Nephron progenitor cell (in vitro differentiated cells): ENCODE results near the gene ZXDC.

Experiments used
- DNase-seq: peaks from one replicate; pipeline ENCODE4 v3.0.0; 2021
- H3K27ac Mint-ChIP-seq: 2 replicates; pipeline ENCODE4 v1.8.0; 2021; ENCODE audit warnings: mild to moderate bottlenecking, moderate library complexity, mixed read lengths
- H3K27me3 Mint-ChIP-seq: 2 replicates; pipeline ENCODE4 v1.8.0; 2021; ENCODE audit warnings: mild to moderate bottlenecking, low read depth, mixed read lengths; ENCODE audit not compliant: poor library complexity
- H3K36me3 Mint-ChIP-seq: 2 replicates; pipeline ENCODE4 v1.8.0; 2021; ENCODE audit warnings: low read depth, mixed read lengths
- H3K4me1 Mint-ChIP-seq: 2 replicates; pipeline ENCODE4 v1.8.0; 2021; ENCODE audit warnings: mixed read lengths
- H3K4me3 Mint-ChIP-seq: 2 replicates; pipeline ENCODE4 v1.8.0; 2021; ENCODE audit warnings: mild to moderate bottlenecking, moderate library complexity, mixed read lengths
- H3K9me3 Mint-ChIP-seq: 2 replicates; pipeline ENCODE4 v1.8.0; 2021; ENCODE audit warnings: mild to moderate bottlenecking, moderate library complexity, mixed read lengths
- CTCF ChIP-seq: fragments of 200-600 bp; sonication (generic); IDR thresholded peaks from 2 replicates; pipeline ENCODE4 v1.5.0; 2021; ENCODE audit warnings: antibody characterized with exemption

The ZXDC gene

GRCh38 chr3:126517291-126517951 lies 41.7 kb upstream of the ZXDC start, which contains the start of gene UROC1:
Gene UROC1 (minus strand): TSS chr3:126517773. CDS start chr3:126517719, 54 bp downstream.
- Mint-ChIP-seq H3K27me3 (peaks cover 18% of the 10 kb centered on the region), H3K4me1 (peaks cover 7% of the 10 kb centered on the region), H3K4me3 (no peak within 1 kb of the TSS), H3K36me3 (no peaks in the 10 kb centered on the region), H3K27ac (no peak within 1 kb of the TSS), H3K9me3 (no peaks in the 10 kb centered on the region)
- no peak for TF ChIP-seq CTCF
- DNase-seq: no peak

- peaks cover 7% of the 10 kb centered on the region for H3K4me1 Mint-ChIP-seq
- DNase-seq: no peak
- TF ChIP-seq CTCF: no peak
- H3K27ac Mint-ChIP-seq: no peak overlapping the region
- no peak overlapping the region for H3K4me3 Mint-ChIP-seq
- peaks cover 13% of the 10 kb centered on the region for H3K27me3 Mint-ChIP-seq
- H3K9me3 Mint-ChIP-seq: no peaks in the 10 kb centered on the region
- H3K36me3 Mint-ChIP-seq: no peaks in the 10 kb centered on the region
Measured at GRCh38 chr3:126516936-126517290, 41.2 kb upstream of the ZXDC start.

GRCh38 chr3:126516152-126516935 lies 40.7 kb upstream of the ZXDC start:
- no peak for DNase-seq
- TF ChIP-seq CTCF: no peak
- Mint-ChIP-seq H3K4me1 (peaks cover 8% of the 10 kb centered on the region), H3K4me3 (no peak overlapping the region), H3K27ac (no peak overlapping the region), H3K9me3 (no peaks in the 10 kb centered on the region), H3K36me3 (no peaks in the 10 kb centered on the region), H3K27me3 (peaks cover 13% of the 10 kb centered on the region)

GRCh38 chr3:126515066-126515706 lies 39.5 kb upstream of the ZXDC start:
- Mint-ChIP-seq H3K27me3 (peaks cover 10% of the 10 kb centered on the region), H3K4me1 (peaks cover 13% of the 10 kb centered on the region), H3K4me3 (no peak overlapping the region), H3K36me3 (no peaks in the 10 kb centered on the region), H3K27ac (no peak overlapping the region), H3K9me3 (no peaks in the 10 kb centered on the region)
- DNase-seq: no peak
- no peak for TF ChIP-seq CTCF

- peaks cover 9% of the 10 kb centered on the region for H3K27me3 Mint-ChIP-seq
- no peaks in the 10 kb centered on the region for H3K9me3 Mint-ChIP-seq
- no peaks in the 10 kb centered on the region for H3K36me3 Mint-ChIP-seq
- no peak for TF ChIP-seq CTCF
- H3K27ac Mint-ChIP-seq: no peak overlapping the region
- peaks cover 13% of the 10 kb centered on the region for H3K4me1 Mint-ChIP-seq
- no peak overlapping the region for H3K4me3 Mint-ChIP-seq
- no peak for DNase-seq
Measured at GRCh38 chr3:126514161-126514560, 38.5 kb upstream of the ZXDC start.
